ENCODE results near the gene DNMT1.

GRCh38 chr19:10211061-10211460, 16.3 kb upstream of the DNMT1 start:
- TF ChIP-seq CTCF (conservative IDR thresholded peaks at IDR 0.05): no peak
- TF ChIP-seq EZH2 (IDR thresholded peaks at IDR 0.05; ENCODE audit: low read depth): no peak
